Kidney glomerular epithelial cell (primary cell): ENCODE data around the gene PSKH1.

Experiments
- DNase-seq: peaks from one replicate; lab custom pipeline; 2025; lab: John Stamatoyannopoulos, UW

The PSKH1 gene

DNA sequence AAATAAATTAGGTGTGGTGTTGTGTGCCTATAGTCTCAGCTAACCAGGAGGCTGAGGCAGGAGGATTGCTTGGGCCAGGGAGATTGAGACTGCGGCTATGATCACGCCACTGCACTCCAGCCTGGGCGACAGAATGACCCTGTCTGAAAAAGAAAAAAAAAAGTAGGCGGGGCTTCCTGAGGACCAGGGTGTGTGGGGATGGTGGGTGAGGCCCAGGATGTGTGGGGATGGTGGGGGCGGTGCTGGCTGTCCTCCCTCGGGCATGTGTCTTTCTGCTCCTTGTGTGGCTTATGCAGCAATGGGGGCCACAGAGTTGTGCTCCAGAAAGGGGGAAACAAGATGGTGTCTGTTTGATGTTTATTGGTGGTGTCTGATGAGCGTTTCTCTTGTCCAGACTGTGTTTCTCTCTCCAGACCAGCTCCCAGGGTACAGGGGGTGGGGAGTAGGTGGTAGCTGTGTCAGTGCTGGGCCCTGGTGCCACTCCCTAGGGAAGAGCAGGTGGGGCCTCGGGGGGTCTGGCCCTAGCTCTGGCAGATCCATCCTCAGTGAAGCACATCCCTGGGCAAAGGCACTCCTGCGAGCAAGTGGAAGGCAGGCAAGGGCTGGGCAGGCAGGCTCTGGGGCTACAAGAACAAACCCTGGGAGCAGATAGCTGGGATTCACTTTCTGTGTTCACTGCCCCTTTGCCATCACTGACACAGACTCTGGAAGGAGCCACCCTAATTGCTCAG is 48.6 kb downstream of the PSKH1 start:
- DNase-seq, result no peak

DNA sequence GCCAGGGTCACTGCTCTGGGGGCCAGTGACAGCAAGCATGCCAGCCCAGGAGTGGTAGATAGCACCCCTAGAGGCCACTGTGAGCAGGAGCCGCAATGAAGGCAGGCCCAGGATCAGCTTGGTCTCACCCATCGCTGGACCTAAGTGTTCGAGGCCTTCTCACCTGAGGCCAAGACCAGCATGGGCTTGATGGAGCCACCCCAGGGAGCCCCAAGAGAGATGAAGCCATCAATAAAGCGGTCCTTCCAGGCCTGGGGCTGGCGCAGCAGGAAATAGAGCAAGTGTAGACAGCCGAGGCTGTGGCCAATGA is 49.1 kb downstream of the PSKH1 start:
- DNase-seq, result peak; percentile 11

DNA sequence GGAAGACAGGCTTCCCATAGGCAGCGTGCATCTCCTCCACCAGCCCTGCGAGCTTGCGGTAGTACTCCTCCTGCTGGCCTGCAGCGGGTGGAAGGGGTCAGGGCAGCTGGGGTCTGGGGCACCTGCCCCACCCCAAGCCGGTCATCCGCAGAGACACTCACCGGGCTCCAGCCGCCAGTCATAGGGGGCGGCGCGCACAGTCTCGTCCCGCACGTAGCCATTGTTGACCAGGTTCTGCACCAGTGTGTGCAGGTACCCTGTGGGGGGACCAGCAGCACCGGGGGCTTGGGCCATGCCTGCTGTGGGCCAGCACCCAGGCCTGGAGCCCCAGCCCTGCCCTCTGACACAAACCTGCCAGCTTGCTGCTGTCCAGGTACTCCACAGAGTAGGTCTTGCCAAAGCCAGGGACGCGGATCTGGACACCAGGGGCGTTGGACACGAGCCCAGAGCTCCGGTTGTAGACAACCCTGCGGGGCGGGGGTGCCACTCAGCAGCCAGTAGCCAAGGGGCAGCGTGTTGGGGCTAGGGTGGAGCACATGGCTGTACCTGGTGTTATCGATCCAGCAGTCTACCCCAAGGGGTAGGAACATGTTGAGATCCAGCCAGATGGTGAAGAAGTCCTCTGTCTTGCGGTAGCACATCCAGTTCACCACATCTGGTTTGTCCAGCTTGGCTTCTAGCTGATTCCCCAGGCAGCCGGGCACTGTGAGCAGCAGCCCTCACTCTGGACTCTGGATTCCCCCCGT is 49.6 kb downstream of the PSKH1 start:
- no peak for DNase-seq

DNA sequence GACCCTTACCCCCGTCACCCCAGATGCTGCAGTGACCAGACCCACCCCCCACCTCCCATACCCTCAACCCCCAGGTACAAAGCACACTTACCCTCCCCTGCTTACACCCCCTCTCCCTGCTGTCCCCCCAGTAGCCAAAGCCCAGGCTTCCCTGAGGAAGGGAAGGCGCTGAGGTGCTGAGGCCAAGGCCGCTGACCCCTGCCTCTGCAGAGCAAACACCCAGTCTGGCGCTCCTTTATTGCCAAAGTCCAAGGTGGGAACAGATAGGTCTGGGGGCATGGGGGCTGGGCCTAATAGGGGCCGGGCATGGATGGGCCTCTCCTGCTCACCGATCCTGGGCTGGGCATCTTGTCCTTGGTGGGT is 50.2 kb downstream of the PSKH1 start:
- no peak for DNase-seq

DNA sequence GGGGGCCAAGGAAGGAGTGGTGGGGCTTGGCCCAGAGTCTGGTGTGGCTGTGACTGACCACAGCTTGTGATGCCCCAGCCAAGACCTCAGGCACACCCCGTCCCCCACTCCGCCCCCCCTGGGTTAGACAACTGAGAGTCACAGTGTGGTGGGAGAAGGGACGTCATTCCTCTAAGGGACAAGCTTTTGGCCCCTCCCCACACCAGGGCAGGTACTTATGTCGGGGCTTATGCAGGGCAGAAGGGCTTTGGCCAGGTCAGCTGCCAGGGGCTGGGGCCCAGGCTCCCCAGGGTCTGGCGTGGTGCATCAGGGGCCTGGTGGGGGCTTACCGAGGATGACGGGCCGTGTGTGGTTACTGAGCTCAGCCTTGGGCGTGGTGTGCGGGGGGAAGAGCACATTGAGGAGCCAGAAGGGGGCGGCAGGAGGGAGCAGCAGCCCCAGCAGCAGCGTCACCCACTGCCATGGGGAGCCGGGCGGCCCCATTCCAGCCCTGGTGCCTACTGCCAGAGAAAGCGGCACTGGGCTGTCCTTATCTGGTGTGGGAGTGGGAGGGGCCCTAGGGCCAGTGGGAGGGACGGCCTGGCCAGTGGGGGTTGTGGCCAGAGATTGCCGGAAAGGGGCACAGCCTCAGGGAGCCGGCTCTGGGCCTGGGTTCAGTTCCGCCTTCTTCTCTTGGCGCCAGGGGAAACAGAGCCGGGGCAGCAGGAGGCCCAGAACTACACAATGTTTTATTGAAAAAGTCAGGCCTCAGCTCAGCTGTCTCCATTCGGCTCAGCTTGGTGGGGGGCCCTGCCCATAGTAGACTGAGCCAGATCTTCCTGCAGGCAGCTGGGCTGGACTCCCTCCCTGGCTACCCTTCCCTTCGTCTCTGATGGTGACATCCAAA is 50.8 kb downstream of the PSKH1 start, which contains the start of gene LCAT:
TSS of gene LCAT (minus strand) at position 502 of the 886 bp plus-strand sequence. CDS start at position 483, 19 bp downstream.
- no peak for DNase-seq

DNA sequence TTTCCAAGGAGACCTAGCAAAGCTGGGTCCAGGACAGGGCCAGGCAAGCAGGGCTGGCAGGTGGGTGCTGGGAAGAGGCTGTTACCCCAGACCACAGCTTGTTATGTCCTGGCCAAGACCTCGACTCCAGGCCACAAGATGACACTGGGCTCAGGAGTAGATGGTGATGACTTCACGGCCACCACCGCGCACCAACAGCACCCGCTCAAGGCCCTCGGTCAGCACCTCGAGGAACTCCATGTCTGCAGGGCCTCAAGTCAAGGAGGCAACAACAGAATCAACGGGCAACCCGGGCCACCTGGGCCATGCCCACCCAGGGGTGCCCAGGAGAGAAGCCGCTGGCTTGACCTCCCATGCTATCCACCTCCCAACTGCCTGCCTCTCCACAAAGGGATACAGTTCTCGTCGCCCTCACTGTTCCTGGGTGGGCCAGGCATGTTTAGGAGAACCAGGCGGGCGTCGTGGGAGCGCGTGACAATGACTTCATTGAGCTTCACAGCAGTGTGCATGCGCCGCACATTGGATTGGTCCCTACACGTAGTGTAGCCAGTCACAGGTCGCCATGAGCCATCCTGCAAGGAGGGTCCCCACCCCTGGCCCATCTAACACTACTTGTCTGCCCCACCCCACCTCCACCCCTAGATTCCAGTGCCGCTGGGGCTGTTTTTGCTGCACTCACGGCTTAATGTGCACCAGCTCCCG is 51.8 kb downstream of the PSKH1 start:
- DNase-seq, result no peak

DNA sequence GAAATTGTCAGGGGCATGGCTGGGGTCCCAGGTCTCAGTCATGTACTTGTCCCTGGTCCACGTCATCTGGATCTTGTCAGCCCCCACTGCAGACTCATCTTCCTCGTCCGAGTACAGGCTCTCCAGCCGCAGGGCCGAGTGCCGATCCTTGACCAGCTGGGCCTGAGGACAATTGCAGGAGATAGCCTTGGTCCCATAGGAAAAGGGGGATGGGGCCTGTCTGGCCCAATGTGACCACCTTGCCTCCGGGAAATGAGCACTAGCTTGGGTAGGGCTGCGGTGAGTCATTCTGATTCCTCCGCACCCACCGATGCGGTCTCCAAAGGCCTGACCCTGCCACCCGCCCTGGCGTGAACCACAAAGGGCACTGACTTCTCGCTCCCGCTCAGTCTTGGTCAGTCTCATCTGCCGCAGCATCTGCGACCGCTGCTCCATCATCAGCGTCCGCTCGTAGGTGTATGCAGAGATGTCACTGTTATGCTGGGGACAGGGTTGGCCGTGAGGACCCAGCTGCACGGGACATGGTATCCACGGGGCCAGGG is 52.4 kb downstream of the PSKH1 start:
- no peak for DNase-seq

DNA sequence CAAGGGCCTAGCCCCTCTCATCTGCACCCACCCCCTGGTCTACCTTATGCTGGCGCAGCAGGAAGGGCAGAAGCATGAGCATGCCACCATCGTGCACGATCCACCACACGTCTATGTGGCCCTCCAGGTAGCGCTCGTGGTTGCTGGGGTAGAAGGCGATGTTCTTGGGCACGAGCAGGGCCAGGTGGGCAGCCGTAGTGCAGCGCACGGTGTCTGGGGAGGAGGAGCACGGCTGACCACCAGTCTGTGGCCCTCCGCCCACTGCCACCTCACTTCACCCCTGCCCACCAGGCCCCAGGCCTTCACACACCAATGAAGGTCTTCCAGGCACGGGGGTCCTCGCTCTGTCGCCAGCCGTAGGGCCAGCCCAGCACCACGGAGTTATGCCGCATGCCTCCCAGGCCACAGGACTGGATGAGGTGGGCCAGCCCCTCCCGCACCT is 53.1 kb downstream of the PSKH1 start:
- no peak for DNase-seq

DNA sequence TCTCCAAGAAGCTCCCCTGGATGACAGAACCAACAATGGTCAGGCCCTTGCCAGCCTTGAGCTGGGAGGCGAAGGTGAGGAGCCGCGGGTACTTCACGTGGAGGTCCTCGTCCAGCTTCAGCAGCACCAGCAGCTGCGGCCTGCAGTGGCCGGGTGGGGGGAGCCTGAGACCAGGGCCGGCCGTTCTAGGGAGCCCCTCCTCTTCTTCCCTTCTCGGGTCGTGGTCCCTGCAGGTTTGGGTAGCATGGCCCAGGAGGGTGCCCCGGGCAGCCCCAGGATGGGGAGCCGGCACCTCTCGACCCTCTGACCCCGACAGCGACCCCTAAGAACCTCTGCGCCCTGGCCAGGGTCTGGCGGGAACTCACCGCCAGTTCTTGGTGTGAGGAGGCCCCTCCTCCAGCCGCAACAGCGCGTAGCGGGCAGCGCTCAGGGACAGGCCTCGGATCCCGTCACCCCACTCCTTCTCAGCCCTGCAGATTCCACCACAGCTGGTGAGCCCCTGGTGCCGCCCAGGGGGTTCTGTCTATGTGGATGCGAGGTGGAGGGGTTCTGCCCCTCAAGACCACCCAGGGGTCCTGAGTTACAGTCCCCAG is 54.0 kb downstream of the PSKH1 start:
- DNase-seq, result no peak

DNA sequence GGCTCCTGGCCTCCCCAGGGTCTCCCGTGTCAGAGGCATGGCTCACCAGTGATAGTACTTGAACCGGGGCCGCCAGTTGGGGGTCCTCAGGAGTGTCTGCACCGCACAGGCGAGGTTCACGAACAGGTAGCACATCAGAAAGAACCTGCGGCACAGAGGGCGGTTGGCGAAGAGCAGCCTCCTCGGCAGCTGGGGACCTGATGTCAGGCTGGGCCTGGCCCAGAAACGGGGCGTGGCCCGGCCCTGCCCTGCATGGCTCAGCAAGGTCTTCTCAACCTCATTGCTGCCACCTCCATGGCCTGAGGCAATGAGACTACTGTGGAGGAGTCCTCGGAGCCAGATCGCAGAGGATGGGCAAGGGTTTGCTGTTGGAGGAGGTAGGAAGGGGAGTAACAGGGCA is 55.0 kb downstream of the PSKH1 start:
- no peak for DNase-seq

DNA sequence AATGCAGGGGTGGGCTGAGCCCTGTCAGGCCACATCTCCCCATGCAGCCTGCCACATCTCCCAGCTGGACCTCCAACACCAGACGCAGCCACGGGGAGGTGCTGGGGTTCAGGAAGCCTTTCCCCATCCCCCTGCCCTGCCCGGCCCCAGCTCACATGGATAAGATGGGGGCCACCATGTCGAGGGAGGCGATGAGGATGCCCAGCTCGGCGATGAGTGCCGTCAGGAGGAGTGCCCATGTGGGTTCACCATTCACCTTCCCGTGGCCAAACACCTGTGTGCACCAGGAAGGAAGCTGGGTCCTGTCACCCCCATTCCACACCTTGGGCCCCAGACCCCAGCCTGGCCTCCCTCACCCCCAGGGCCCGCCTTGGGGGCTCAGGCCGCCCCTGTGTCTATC is 56.6 kb downstream of the PSKH1 start:
- DNase-seq, result no peak

DNA sequence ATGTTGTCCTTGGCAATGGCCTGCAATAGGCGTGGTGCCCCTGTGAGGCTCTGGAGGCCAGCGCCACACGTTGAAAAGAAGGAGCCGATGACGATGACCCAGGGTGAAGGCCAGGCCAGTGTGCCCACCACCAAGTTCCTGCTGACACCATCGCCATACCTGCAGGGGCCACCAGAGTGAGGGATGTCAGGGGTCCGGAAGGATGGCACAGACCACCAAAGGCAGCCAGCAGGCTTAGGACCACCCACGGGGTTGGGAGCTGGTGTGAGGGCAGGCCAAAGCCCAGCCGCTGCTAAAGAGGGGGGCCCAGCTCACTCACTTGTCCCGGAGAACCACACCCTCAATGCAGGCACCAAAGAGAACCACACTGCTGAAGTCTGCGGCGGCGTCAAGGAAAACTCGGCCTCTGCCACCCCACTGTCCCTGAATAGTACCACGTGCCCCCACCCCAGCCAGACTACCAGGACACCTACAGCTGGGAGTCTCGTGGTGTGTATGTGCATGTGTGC is 57.3 kb downstream of the PSKH1 start:
- no peak for DNase-seq

DNA sequence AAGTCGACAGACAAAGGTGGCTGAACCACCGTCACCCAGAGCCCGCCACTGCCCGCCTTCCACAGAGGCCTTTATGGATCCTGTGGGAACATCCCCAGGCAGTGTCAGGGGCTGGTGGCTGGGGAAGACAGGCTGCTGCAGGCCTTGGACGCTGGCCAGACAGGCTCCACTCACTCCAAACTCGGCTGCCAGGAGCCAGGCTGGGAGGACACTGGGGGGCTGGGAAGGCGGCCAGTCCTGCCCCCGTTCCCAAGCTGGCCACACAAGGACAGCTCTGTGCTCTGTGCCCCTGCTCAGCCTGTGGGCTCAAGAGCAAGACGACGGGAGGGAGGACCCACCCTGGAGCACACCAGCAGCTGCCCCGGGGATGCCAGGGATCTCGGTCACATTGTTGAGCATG is 58.4 kb downstream of the PSKH1 start:
- DNase-seq, result no peak

DNA sequence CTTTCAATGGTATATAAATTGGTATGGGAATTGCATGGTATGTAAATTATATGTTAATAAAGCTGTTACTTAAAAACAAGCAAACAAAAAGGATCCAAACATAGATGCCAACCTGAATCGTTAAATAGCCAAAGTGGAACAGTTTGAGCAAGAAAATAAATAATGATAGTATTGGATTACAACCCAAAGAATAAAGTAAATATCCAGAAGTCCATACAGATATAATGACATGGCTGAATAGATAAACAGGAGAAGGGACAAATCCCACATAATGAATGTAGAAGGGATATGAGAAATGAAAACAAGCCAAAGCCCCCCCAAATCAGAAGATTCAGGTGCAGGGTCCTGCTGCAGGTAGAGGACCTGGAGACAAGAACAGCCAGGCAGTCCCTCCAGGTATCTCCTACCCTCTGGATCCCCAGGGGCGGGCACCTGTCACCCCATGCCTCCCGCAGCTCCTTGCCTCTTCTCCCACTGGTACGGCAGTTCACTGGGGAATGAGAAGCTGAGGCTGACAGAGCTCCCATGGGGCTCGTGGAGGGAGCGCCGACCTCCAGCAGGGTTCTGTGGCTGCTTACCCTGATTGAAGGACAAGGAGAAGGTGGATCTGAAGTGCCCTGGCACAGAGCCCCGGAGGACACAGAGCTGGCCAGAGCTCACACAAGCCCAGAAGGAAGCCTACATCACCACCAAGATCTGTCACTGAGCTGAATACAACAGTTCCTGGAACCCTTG is 60.8 kb downstream of the PSKH1 start:
- no peak for DNase-seq

DNA sequence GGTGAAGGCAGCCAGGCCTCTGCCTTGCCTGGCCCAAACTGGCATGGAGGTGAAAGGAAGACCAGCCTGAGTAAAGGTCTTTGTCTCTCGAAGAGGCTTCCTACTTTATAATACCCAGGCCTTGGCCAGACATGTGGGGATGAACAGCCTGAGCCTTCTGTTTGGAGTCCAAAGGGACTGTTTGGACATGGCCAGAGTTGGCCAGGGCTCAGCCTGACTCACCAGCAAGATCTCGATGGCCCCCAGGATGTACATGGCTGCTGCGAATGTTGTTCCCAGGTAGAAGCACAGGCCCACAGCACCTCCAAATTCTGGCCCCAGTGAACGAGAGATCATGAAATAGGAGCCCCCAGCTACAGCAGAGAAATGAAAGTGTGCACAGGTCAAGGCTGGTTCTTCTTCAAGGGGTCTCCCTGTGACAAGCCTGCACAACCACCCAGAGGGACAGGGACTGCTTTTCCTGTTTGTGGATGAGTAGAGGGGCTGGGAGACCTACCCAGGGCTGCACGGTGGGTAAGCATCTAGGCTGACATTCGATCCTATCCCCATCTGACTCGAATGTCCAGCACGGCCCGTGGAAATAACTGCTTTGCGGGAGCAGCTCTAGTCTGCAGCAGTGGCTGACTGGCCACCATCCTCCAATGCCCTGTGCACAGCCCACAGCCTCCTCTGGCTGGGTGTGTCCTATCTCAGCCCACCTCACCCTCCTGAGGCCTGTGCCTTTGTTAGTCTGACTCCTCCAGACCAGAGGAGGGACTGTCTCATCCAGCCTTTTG is 61.6 kb downstream of the PSKH1 start:
- DNase-seq, result no peak

DNA sequence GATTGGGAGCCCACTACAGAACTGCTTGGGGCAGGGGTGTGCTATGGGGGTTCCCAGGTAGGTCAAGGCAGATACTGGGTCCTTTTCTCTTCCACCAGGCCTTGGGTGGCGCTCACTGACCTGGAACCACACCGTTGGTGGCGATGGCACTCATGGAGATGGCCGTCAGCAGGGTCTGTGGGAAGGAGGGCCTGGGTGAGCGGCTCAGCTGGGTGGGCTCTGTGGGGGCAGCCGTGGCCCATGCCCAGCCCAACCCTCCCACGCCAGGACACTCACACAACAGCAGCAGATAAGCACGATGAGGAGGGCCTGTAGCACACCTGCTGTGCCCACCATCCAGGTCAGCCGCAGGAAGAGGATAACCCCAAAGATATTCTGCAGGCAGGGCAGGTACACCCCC is 64.6 kb downstream of the PSKH1 start:
- no peak for DNase-seq

DNA sequence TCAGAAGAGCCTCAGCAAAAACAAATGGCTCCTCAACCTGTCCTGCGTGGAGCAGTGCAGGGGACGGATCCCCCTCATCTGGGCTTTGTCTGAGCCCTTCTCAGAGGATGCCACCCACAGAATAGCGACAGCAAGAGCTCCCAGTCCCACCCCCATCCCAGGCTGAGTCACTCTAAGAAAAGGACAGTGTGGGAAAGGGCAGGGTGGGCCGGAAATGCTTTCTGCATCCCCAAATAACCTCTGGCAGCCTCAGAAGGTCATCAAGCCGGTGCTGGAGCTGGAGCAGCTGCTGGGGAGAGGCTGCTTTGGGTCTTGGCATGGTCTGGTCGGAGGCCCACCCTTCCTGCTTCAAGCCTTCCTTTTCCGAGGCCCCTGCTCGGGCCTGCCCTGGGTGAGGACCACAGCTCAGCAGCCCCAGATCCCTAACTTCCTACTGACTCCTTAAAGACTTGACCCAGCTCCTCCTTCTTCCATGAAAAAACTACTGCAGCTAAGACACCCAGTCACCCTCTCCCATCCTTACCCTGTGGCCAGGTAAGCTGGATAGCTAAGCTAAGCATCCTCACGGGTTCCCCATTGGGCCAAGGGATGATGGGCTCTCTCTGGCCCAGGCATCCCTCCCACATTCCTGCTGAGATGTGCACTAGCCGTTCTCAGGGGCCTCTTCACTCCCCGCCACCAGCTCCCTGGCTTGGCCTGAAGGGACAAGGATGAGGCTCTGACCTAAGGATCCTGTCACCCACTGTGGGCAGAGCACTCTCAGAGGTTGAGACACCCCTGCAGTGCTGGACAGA is 66.7 kb downstream of the PSKH1 start:
- DNase-seq, result no peak

DNA sequence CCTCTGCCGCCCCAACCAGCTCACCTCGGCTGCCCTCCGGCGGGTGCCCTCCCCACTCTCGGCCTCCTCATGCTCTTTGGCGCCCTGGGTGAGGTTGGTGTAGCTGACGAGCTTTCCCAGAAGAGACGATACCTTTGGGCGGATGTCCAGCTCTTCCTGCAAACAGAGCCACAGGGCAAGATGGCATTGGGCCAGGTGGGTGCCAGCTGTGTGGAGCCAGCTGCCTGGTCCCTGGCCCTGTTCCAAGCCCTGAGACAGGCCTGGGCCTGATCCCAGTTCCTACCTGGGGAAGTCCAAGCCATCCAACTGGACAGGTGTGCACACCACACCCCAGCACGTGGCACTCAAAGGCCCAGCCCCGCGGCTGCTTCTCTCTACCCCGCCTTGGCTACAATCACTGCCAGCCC is 68.5 kb downstream of the PSKH1 start:
- no peak for DNase-seq

DNA sequence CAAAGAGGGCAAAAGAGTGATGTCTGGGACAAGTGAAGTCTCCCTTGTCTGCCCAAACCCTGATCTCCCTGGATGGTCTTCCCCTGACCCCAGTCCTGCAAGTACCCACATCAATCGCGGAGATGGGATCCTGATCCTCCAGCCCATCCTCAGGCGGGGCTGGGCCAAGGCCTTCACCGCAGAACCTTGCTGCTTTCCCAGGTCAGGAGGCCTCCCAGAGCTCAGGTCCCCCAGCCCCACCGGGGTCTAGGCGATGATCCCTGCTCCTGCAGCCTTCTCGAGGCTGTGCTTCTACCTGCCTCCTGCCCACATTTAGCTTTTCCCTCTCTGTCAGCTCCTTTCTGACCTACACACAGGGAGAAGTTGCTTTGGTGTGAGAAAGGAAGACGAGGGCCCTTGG is 69.1 kb downstream of the PSKH1 start:
- DNase-seq, result no peak
